Mesendoderm (in vitro differentiated cells): ENCODE measurements around the gene SLC44A5. TPM values are rescaled to one million over a fixed set of nuclear protein-coding genes. Genes with fewer than 3 reads are reported as not detected.
"Not testable (repeated sequence)": the region's sequence is repeated elsewhere in the genome, so short reads cannot be mapped to it uniquely, and the experiment has no call there.

ENCODE experiments used
- DNase-seq: peaks from one replicate; pipeline ENCODE4 v3.0.0; 2013
- H2AK5ac ChIP-seq: 2 replicates; pipeline ENCODE4 v1.6.1; 2013; ENCODE audit warnings: low read length, inconsistent platforms
- H2BK120ac ChIP-seq: 2 replicates; pipeline ENCODE4 v1.6.1; 2013; ENCODE audit warnings: low read depth, mild to moderate bottlenecking, low read length, moderate library complexity, mixed read lengths
- H2BK15ac ChIP-seq: replicated peaks from 2 replicates; pipeline ENCODE4 v1.6.1; 2013; ENCODE audit warnings: low read depth, mild to moderate bottlenecking, moderate library complexity
- H2BK5ac ChIP-seq: 2 replicates; pipeline ENCODE4 v1.6.1; 2013; ENCODE audit warnings: low read length, inconsistent platforms
- H3K18ac ChIP-seq: 2 replicates; pipeline ENCODE4 v1.6.1; 2013; ENCODE audit warnings: mild to moderate bottlenecking, low read length, mixed read lengths
- H3K23ac ChIP-seq: one replicate; pipeline ENCODE4 v1.6.1; 2013; ENCODE audit warnings: low read length
- H3K27ac ChIP-seq: 2 replicates; pipeline ENCODE4 v1.5.1; 2013; ENCODE audit warnings: low read depth, mild to moderate bottlenecking, inconsistent platforms, low read length, moderate library complexity
- H3K27me3 ChIP-seq: 2 replicates; pipeline ENCODE4 v1.6.1; 2013; ENCODE audit warnings: low read length, control low read depth, mild to moderate bottlenecking, inconsistent platforms; ENCODE audit not compliant: insufficient read depth, poor library complexity
- H3K36me3 ChIP-seq: 2 replicates; pipeline ENCODE4 v1.6.1; 2013; ENCODE audit warnings: low read length, inconsistent platforms; ENCODE audit not compliant: control insufficient read depth, insufficient read depth
- H3K4ac ChIP-seq: one replicate; pipeline ENCODE4 v1.6.1; 2013; ENCODE audit warnings: low read depth, mild to moderate bottlenecking, low read length, moderate library complexity
- H3K4me1 ChIP-seq: 2 replicates; pipeline ENCODE4 v1.6.1; 2013; ENCODE audit warnings: low read depth, low read length, inconsistent platforms; ENCODE audit not compliant: control insufficient read depth
- H3K4me2 ChIP-seq: 2 replicates; pipeline ENCODE4 v1.6.1; 2013; ENCODE audit warnings: low read length
- H3K4me3 ChIP-seq: 2 replicates; pipeline ENCODE4 v1.5.1; 2013; ENCODE audit warnings: mild to moderate bottlenecking, low read length
- H3K56ac ChIP-seq: one replicate; pipeline ENCODE4 v1.6.1; 2013; ENCODE audit warnings: low read length
- H3K79me1 ChIP-seq: 2 replicates; pipeline ENCODE4 v1.6.1; 2013; ENCODE audit warnings: low read length, inconsistent platforms
- H3K79me2 ChIP-seq: 2 replicates; pipeline ENCODE4 v1.6.1; 2013; ENCODE audit warnings: mild to moderate bottlenecking, low read length; ENCODE audit not compliant: control insufficient read depth, insufficient read depth
- H3K9ac ChIP-seq: 2 replicates; pipeline ENCODE4 v1.6.1; 2013; ENCODE audit warnings: low read length, inconsistent platforms
- H4K5ac ChIP-seq: one replicate; pipeline ENCODE4 v1.6.1; 2013; ENCODE audit warnings: low read length
- H4K8ac ChIP-seq: one replicate; pipeline ENCODE4 v1.6.1; 2013; ENCODE audit warnings: low read depth, mild to moderate bottlenecking, control low read depth, low read length, moderate library complexity
- WGBS: extraction: QIAGEN DNeasy Blood & Tissue Kit; methylation state at CpG from one replicate; pipeline ENCODE4 v1.1.7; 2013; ENCODE audit warnings: low lambda C conversion rate, missing lambda C conversion rate; ENCODE audit not compliant: insufficient coverage; ENCODE audit errors: extremely low coverage; 5-methylcytosine and 5-hydroxymethylcytosine counted together
- polyA plus RNA-seq, 2 experiments: library from polyadenylated mRNA; stranded (reverse); fragments of 200-250 nt; gene quantifications; one replicate each; pipeline ENCODE4 v1.2.3, GENCODE V29; 2013

Gene SLC44A5
- 1.00 TPM for polyA plus RNA-seq (2013, experiment 1 of 2)
- polyA plus RNA-seq (2013, experiment 2 of 2), result 0.88 TPM

DNA sequence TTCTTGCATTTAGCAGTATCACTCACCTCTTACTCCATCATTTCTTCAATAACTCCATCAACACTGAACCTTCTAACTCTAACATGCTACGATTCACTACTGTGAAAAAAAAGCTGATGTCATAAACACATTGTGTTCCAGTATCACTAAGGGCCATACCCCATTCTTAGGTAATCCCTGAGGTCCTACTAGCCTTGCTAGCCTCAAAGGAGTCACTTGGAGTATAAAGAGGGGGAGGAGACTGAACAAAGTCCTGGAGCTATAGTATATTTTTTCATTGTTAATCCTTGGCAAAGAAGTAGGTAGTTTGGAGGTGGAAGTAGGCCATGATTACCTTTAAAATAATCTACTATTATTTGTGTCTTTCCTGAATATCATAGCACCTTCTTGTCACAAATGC lies at the start of gene SLC44A5:
SLC44A5 (minus strand) TSS at position 101 of the 400 bp plus-strand sequence. CDS start 69,667 bp downstream, outside the sequence.
- peaks cover 3% of the 10 kb centered on the region for H3K27me3 ChIP-seq
- no peak within 1 kb of the TSS for H2BK15ac ChIP-seq
- H3K18ac ChIP-seq, result no peak within 1 kb of the TSS
- no peak within 1 kb of the TSS for H3K56ac ChIP-seq
- 100% methylated on average over 1 of the region's 1 CpG for WGBS
- peaks cover 2% of the 10 kb centered on the region for H3K4me1 ChIP-seq
- H3K36me3 ChIP-seq, result no peaks in the 10 kb centered on the region
- H2AK5ac ChIP-seq, result no peak within 1 kb of the TSS
- no peak within 1 kb of the TSS for H2BK120ac ChIP-seq
- no peaks in the 10 kb centered on the region for H3K79me1 ChIP-seq
- no peak within 1 kb of the TSS for H3K4me2 ChIP-seq
- no peak within 1 kb of the TSS for H3K27ac ChIP-seq
- no peak within 1 kb of the TSS for H4K8ac ChIP-seq
- DNase-seq, result no peak
- H2BK5ac ChIP-seq, result no peak within 1 kb of the TSS
- H3K4me3 ChIP-seq, result no peak within 1 kb of the TSS
- H3K4ac ChIP-seq, result no peak within 1 kb of the TSS
- H3K23ac ChIP-seq, result no peak within 1 kb of the TSS
- H3K79me2 ChIP-seq, result no peaks in the 10 kb centered on the region
- H4K5ac ChIP-seq, result no peak within 1 kb of the TSS
- H3K9ac ChIP-seq, result no peak within 1 kb of the TSS

DNA sequence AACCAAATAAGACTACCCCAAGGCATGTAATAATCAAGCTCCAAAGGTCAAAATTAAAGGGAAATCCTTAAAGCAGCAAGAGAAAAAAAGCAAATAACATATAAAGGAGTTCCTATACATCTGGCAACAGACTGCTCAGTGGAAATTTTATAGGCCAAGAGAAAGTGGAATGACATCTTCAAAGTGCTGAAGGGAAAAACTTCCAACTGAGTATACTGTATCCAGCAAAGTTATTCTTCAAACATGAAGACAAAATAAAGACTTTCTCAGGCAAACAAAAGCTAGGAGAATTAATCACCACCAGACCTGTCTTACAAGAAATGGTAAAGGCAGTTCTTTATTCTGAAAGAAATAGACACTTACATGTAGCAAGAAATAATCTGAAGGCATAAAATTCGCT lies 45.0 kb upstream of the SLC44A5 start:
- H3K27me3 ChIP-seq, result no peaks in the 10 kb centered on the region
- no peak overlapping the region for H2BK120ac ChIP-seq
- no peak overlapping the region for H4K8ac ChIP-seq
- WGBS, result no CpG with 5 or more reads among the region's 1 CpG
- H3K4ac ChIP-seq, result no peak overlapping the region
- DNase-seq, result no peak
- no peaks in the 10 kb centered on the region for H3K36me3 ChIP-seq
- H2BK15ac ChIP-seq, result no peak overlapping the region
- no peaks in the 10 kb centered on the region for H3K79me2 ChIP-seq
- H3K56ac ChIP-seq, result no peak overlapping the region
- no peak overlapping the region for H4K5ac ChIP-seq
- H3K27ac ChIP-seq, result no peak overlapping the region
- no peaks in the 10 kb centered on the region for H3K4me1 ChIP-seq
- no peak overlapping the region for H3K4me2 ChIP-seq
- H2AK5ac ChIP-seq, result no peak overlapping the region
- H3K18ac ChIP-seq, result no peak overlapping the region
- no peak overlapping the region for H3K9ac ChIP-seq
- H3K4me3 ChIP-seq, result no peak overlapping the region
- no peaks in the 10 kb centered on the region for H3K79me1 ChIP-seq
- H3K23ac ChIP-seq, result no peak overlapping the region
- no peak overlapping the region for H2BK5ac ChIP-seq

DNA sequence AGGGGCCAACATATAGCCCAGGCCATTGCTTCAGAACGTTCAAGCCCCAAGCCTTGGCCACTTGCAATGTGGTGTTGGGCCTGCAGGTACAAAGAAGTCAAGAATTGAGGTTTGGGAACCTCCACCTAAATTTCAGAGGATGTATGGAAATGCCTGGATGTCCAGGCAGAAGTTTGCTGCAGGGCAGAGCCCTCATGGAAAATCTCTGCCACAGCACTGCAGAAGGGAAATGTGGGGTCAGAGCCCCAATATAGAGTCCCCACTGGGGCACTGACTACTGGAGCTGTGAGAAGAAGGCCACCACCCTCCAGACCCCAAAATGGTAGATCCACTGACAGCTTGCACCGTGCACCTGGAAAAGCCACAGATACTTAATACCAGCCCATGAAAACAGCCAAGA lies 36.3 kb upstream of the SLC44A5 start:
- not testable (repeated sequence) for H3K18ac ChIP-seq, H3K27ac ChIP-seq, H3K4me1 ChIP-seq, H3K9ac ChIP-seq, H3K79me2 ChIP-seq, H3K4me2 ChIP-seq, H2BK120ac ChIP-seq, H4K8ac ChIP-seq, H3K4me3 ChIP-seq, H3K27me3 ChIP-seq, H3K36me3 ChIP-seq, H3K79me1 ChIP-seq, H3K4ac ChIP-seq, H2AK5ac ChIP-seq, H2BK5ac ChIP-seq, H4K5ac ChIP-seq, H2BK15ac ChIP-seq, H3K23ac ChIP-seq, DNase-seq, H3K56ac ChIP-seq
- WGBS, result no CpG with 5 or more reads among the region's 2 CpGs

DNA sequence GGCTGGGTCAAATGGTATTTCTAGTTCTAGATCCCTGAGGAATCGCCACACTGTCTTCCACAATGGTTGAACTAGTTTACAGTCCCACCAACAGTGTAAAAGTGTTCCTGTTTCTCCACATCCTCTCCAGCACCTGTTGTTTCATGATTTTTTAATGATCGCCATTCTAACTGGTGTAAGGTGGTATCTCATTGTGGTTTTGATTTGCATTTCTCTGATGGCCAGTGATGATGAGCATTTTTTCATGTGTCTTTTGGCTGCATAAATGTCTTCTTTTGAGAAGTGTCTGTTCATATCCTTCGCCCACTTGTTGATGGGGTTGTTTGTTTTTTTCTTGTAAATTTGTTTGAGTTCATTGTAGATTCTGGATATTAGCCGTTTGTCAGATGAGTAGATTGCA lies 34.2 kb upstream of the SLC44A5 start:
- not testable (repeated sequence) for H3K23ac ChIP-seq, H3K79me2 ChIP-seq, H3K27ac ChIP-seq, H2BK120ac ChIP-seq, H3K27me3 ChIP-seq, H3K36me3 ChIP-seq, H2BK15ac ChIP-seq, H4K8ac ChIP-seq, H3K79me1 ChIP-seq, H3K9ac ChIP-seq, H4K5ac ChIP-seq, H3K56ac ChIP-seq, H3K4me2 ChIP-seq, H3K18ac ChIP-seq, H3K4ac ChIP-seq, H3K4me3 ChIP-seq, H2AK5ac ChIP-seq, H3K4me1 ChIP-seq, DNase-seq, H2BK5ac ChIP-seq
- WGBS, result no CpG with 5 or more reads among the region's 4 CpGs

DNA sequence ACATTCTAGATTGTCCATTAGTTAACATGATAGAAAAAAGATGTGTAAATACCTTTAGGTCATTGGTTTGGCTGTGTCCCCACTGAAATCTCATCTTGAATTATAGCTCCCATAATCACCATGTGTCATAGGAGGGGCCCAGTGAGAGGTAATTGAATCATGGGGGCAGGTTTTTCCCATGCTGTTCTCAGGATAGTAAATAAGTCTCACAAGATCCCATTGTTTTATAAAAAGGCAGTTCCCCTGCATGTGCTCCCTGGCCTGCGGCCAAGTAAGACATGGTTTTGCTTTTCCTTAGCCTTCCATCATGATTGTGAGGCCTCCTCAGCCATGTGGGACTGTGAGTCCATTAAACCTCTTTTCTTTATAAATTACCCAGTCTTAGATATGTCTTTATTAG lies 32.5 kb upstream of the SLC44A5 start:
- DNase-seq, result no peak
- no peak overlapping the region for H3K23ac ChIP-seq
- no peak overlapping the region for H3K4me3 ChIP-seq
- no peaks in the 10 kb centered on the region for H3K36me3 ChIP-seq
- no peak overlapping the region for H3K56ac ChIP-seq
- H3K79me1 ChIP-seq, result no peaks in the 10 kb centered on the region
- no peak overlapping the region for H4K5ac ChIP-seq
- H3K4ac ChIP-seq, result no peak overlapping the region
- H3K4me1 ChIP-seq, result peaks cover 6% of the 10 kb centered on the region
- no peak overlapping the region for H3K27ac ChIP-seq
- no peak overlapping the region for H2BK5ac ChIP-seq
- no peak overlapping the region for H2BK15ac ChIP-seq
- no peaks in the 10 kb centered on the region for H3K79me2 ChIP-seq
- H3K27me3 ChIP-seq, result no peaks in the 10 kb centered on the region
- H3K9ac ChIP-seq, result no peak overlapping the region
- H3K4me2 ChIP-seq, result no peak overlapping the region
- H3K18ac ChIP-seq, result no peak overlapping the region
- no peak overlapping the region for H4K8ac ChIP-seq
- WGBS, result no CpG with 5 or more reads among the region's 1 CpG
- H2AK5ac ChIP-seq, result no peak overlapping the region
- no peak overlapping the region for H2BK120ac ChIP-seq

DNA sequence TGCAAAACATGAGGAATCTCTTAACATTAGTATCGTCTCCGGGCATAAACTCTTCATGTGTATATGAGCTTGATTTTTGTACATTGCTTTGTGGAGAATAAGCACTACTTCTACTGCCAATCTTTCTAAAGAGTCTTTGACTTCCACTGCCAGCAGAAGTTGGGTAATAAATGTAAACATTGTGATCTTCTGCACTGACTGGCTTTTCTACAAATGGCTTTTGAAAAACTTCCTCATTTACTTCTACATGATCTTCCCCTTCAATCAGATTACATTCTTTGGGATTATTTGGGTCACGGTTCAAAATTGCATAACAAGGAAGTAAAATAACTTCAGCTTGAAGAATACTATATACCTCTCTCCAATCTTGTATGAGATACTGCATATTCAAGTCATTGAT lies 30.4 kb upstream of the SLC44A5 start:
- Histone ChIP-seq H3K4me3 (no peak overlapping the region), H2BK15ac (no peak overlapping the region), H3K4me2 (no peak overlapping the region), H2BK120ac (no peak overlapping the region), H3K23ac (no peak overlapping the region), H3K9ac (no peak overlapping the region), H3K18ac (no peak overlapping the region), H4K8ac (no peak overlapping the region), H3K4me1 (peaks cover 6% of the 10 kb centered on the region), H2AK5ac (no peak overlapping the region), H4K5ac (no peak overlapping the region), H3K36me3 (no peaks in the 10 kb centered on the region), H2BK5ac (no peak overlapping the region), H3K27ac (no peak overlapping the region), H3K4ac (no peak overlapping the region), H3K79me1 (no peaks in the 10 kb centered on the region), H3K79me2 (no peaks in the 10 kb centered on the region), H3K27me3 (no peaks in the 10 kb centered on the region), H3K56ac (no peak overlapping the region)
- no peak for DNase-seq
- no CpG with 5 or more reads among the region's 3 CpGs for WGBS
